ENCODE measurements around the gene SCAF1. TPM values are rescaled to one million over a fixed set of nuclear protein-coding genes. Genes with fewer than 3 reads are reported as not detected.

Gene SCAF1
- total RNA-seq, 6 donors from 2014 or later = 28.6 to 98.5 (median 71.0) TPM

- no peaks in the 10 kb centered on the region for H3K27me3 ChIP-seq
- peak overlapping the region; percentile 91 to 96 (median 93) for H3K27ac ChIP-seq
- DNase-seq (peak in 1 of 2 donors; percentile 74), ATAC-seq (ENCODE audit: low FRiP score in 2 of 2) (no peak)
- no peak overlapping the region for H3K4me3 ChIP-seq
- H3K36me3 ChIP-seq = peaks cover 18 to 57% (median 53%) of the 10 kb centered on the region in 4 donors
- TF ChIP-seq POLR2A (IDR thresholded peaks at IDR 0.05) (no peak), EP300 (IDR thresholded peaks at IDR 0.05) (no peak), POLR2AphosphoS5 (IDR thresholded peaks at IDR 0.05) (no peak), CTCF (IDR thresholded peaks at IDR 0.05) (no peak)
- 92 to 93% methylated on average over 32 to 35 of the region's 35 CpGs for WGBS, 2 donors
- peaks cover 16 to 32% (median 26%) of the 10 kb centered on the region in 4 donors for H3K4me1 ChIP-seq
- H3K9me3 ChIP-seq = no peaks in the 10 kb centered on the region
Measured at GRCh38 chr19:49594157-49594992, 47.6 kb upstream of the SCAF1 start.

GRCh38 chr19:49594993-49595818 is 46.8 kb upstream of the SCAF1 start:
- Histone ChIP-seq H3K27me3 (no peaks in the 10 kb centered on the region), H3K4me1 (peaks cover 16 to 26% (median 22%) of the 10 kb centered on the region in 4 donors), H3K36me3 (peaks cover 18 to 65% (median 62%) of the 10 kb centered on the region in 4 donors), H3K27ac (no peak overlapping the region), H3K9me3 (no peaks in the 10 kb centered on the region), H3K4me3 (no peak overlapping the region)
- ATAC-seq (ENCODE audit: low FRiP score in 2 of 2) (no peak), DNase-seq (peak in 1 of 2 donors; percentile 83)
- WGBS, 2 donors = 89 to 96% methylated on average over 15 to 24 of the region's 35 CpGs
- TF ChIP-seq POLR2A (IDR thresholded peaks at IDR 0.05) = no peak
- TF ChIP-seq CTCF (IDR thresholded peaks at IDR 0.05) = no peak
- TF ChIP-seq EP300 (IDR thresholded peaks at IDR 0.05) = no peak
- no peak for TF ChIP-seq POLR2AphosphoS5 (IDR thresholded peaks at IDR 0.05)

- H3K4me3 ChIP-seq = no peak overlapping the region
- no peaks in the 10 kb centered on the region for H3K27me3 ChIP-seq
- no peaks in the 10 kb centered on the region for H3K9me3 ChIP-seq
- no peak overlapping the region for H3K27ac ChIP-seq
- peaks cover 18 to 72% (median 67%) of the 10 kb centered on the region in 4 donors for H3K36me3 ChIP-seq
- no peak for TF ChIP-seq CTCF (IDR thresholded peaks at IDR 0.05)
- no peak for TF ChIP-seq POLR2AphosphoS5 (IDR thresholded peaks at IDR 0.05)
- no peak for TF ChIP-seq EP300 (IDR thresholded peaks at IDR 0.05)
- no peak for TF ChIP-seq POLR2A (IDR thresholded peaks at IDR 0.05)
- H3K4me1 ChIP-seq = peaks cover 16 to 25% (median 20%) of the 10 kb centered on the region in 4 donors
- ATAC-seq (ENCODE audit: low FRiP score in 2 of 2) (no peak), DNase-seq (peak in 1 of 2 donors; percentile 81)
- WGBS, 2 donors = 92 to 96% methylated on average over 11 to 30 of the region's 32 CpGs
Measured at GRCh38 chr19:49595819-49596404, 46.1 kb upstream of the SCAF1 start.

GRCh38 chr19:49596407-49596806 is 45.6 kb upstream of the SCAF1 start:
- no peaks in the 10 kb centered on the region for H3K27me3 ChIP-seq
- no peak for ATAC-seq (ENCODE audit: low FRiP score in 2 of 2)
- no peaks in the 10 kb centered on the region for H3K9me3 ChIP-seq
- WGBS, 2 donors = 98 to 99% methylated on average over 14 of the region's 15 CpGs
- no peak for TF ChIP-seq CTCF (IDR thresholded peaks at IDR 0.05)
- peaks cover 18 to 77% (median 72%) of the 10 kb centered on the region in 4 donors for H3K36me3 ChIP-seq
- peaks cover 16 to 25% (median 20%) of the 10 kb centered on the region in 4 donors for H3K4me1 ChIP-seq
- no peak overlapping the region for H3K27ac ChIP-seq
- DNase-seq = no peak
- no peak overlapping the region for H3K4me3 ChIP-seq

Data from upper lobe of left lung (tissue), 6 donors.